ENCODE measurements around the gene GRHL3.

GRHL3 gene

GRCh38 chr1:24294716-24295371, 24.3 kb upstream of the GRHL3 start:
- no peak for DNase-seq (ENCODE audit: extremely low spot score)
- POLR2A ChIA-PET, result interaction anchor here (0.7 to 0.8 kb wide), 2 partner anchors 57 to 98 kb away, joined by 3 read pairs; no protein-coding TSS in a partner anchor

GRCh38 chr1:24295535-24295934, 23.6 kb upstream of the GRHL3 start:
- no peak for TF ChIP-seq ZNF384 (IDR thresholded peaks at IDR 0.05)
- TF ChIP-seq PKNOX1 (IDR thresholded peaks at IDR 0.05), result no peak
- no peak for TF ChIP-seq BHLHE40 (IDR thresholded peaks at IDR 0.05; ENCODE audit: borderline replicate concordance)
- no peak for TF ChIP-seq HDGF (IDR thresholded peaks at IDR 0.05; ENCODE audit: borderline replicate concordance)
- no peak for TF ChIP-seq L3MBTL2 (conservative IDR thresholded peaks at IDR 0.05)
- no peak for TF ChIP-seq SP1 (IDR thresholded peaks at IDR 0.05)
- TF ChIP-seq LEF1 (IDR thresholded peaks at IDR 0.05; ENCODE audit: borderline replicate concordance), result no peak
- no peak for TF ChIP-seq FOXA1 (IDR thresholded peaks at IDR 0.05)
- TF ChIP-seq CTBP1 (IDR thresholded peaks at IDR 0.05; ENCODE audit: borderline replicate concordance), result no peak
- no peak for TF ChIP-seq FOXM1 (IDR thresholded peaks at IDR 0.05; ENCODE audit: borderline replicate concordance)
- CTCF ChIA-PET, result interaction anchor here (1.0 to 1.4 kb wide), 2 partner anchors 96 to 97 kb away, joined by 3 to 7 read pairs; no protein-coding TSS in a partner anchor
- POLR2A ChIA-PET, result interaction anchor here (2.5 kb wide), 1 partner anchor 26 kb away, joined by 8 read pairs; no protein-coding TSS in a partner anchor
- no peak for DNase-seq (ENCODE audit: extremely low spot score)

More at GRCh38 chr1:24294716-24295371, 24.3 kb upstream of the GRHL3 start:
- CTCF ChIA-PET, result interaction anchor here (1.0 to 1.4 kb wide), 3 partner anchors 11 to 97 kb away, joined by 3 to 7 read pairs (median 4); no protein-coding TSS in a partner anchor
- TF ChIP-seq TARDBP (IDR thresholded peaks at IDR 0.05) (no peak), L3MBTL2 (conservative IDR thresholded peaks at IDR 0.05) (no peak), SUZ12 (IDR thresholded peaks at IDR 0.05) (no peak), SP1 (IDR thresholded peaks at IDR 0.05) (no peak), FOXK2 (IDR thresholded peaks at IDR 0.05) (no peak), ELF4 (IDR thresholded peaks at IDR 0.05) (no peak)

GRCh38 chr1:24297187-24297851, 21.8 kb upstream of the GRHL3 start:
- ChIA-PET POLR2A (interaction anchor here (2.5 kb wide), 1 partner anchor 25 kb away, joined by 8 read pairs; no protein-coding TSS in a partner anchor), CTCF (interaction anchor here (0.6 to 0.7 kb wide), 2 partner anchors 14 to 15 kb away, joined by 3 read pairs; no protein-coding TSS in a partner anchor)

GRCh38 chr1:24297852-24298232, 21.3 kb upstream of the GRHL3 start:
- CTCF ChIA-PET, result interaction anchor here (0.7 kb wide), 1 partner anchor 15 kb away, joined by 3 read pairs; no protein-coding TSS in a partner anchor
- POLR2A ChIA-PET, result interaction anchor here (2.5 kb wide), 1 partner anchor 24 kb away, joined by 8 read pairs; no protein-coding TSS in a partner anchor
- TF ChIP-seq BHLHE40 (IDR thresholded peaks at IDR 0.05; ENCODE audit: borderline replicate concordance) (no peak), LEF1 (IDR thresholded peaks at IDR 0.05; ENCODE audit: borderline replicate concordance) (no peak), SUZ12 (IDR thresholded peaks at IDR 0.05) (no peak), NFRKB (IDR thresholded peaks at IDR 0.05) (no peak)
- DNase-seq (ENCODE audit: extremely low spot score), result no peak

More at GRCh38 chr1:24297187-24297851, 21.8 kb upstream of the GRHL3 start:
- TF ChIP-seq PKNOX1 (IDR thresholded peaks at IDR 0.05), result no peak
- TF ChIP-seq CTBP1 (IDR thresholded peaks at IDR 0.05; ENCODE audit: borderline replicate concordance), result no peak
- no peak for TF ChIP-seq SP1 (IDR thresholded peaks at IDR 0.05)
- TF ChIP-seq TARDBP (IDR thresholded peaks at IDR 0.05), result no peak
- TF ChIP-seq NFRKB (IDR thresholded peaks at IDR 0.05), result no peak
- no peak for TF ChIP-seq LEF1 (IDR thresholded peaks at IDR 0.05; ENCODE audit: borderline replicate concordance)
- no peak for TF ChIP-seq BHLHE40 (IDR thresholded peaks at IDR 0.05; ENCODE audit: borderline replicate concordance)
- TF ChIP-seq ZNF384 (IDR thresholded peaks at IDR 0.05), result no peak
- TF ChIP-seq HDGF (IDR thresholded peaks at IDR 0.05; ENCODE audit: borderline replicate concordance), result no peak
- TF ChIP-seq FOXA1 (IDR thresholded peaks at IDR 0.05), result no peak
- TF ChIP-seq ELF4 (IDR thresholded peaks at IDR 0.05), result no peak
- no peak for TF ChIP-seq SUZ12 (IDR thresholded peaks at IDR 0.05)
- DNase-seq (ENCODE audit: extremely low spot score), result no peak

GRCh38 chr1:24298606-24299005, 20.6 kb upstream of the GRHL3 start:
- CTCF ChIA-PET, result no interaction called here
- DNase-seq (ENCODE audit: extremely low spot score), result no peak
- POLR2A ChIA-PET, result interaction anchor here (1.4 kb wide), 1 partner anchor 23 kb away, joined by 4 read pairs; no protein-coding TSS in a partner anchor
- TF ChIP-seq BHLHE40 (IDR thresholded peaks at IDR 0.05; ENCODE audit: borderline replicate concordance) (no peak), FOXM1 (IDR thresholded peaks at IDR 0.05; ENCODE audit: borderline replicate concordance) (no peak), SP1 (IDR thresholded peaks at IDR 0.05) (no peak), TARDBP (IDR thresholded peaks at IDR 0.05) (no peak), L3MBTL2 (conservative IDR thresholded peaks at IDR 0.05) (no peak), SUZ12 (IDR thresholded peaks at IDR 0.05) (no peak), ELF4 (IDR thresholded peaks at IDR 0.05) (no peak), ZNF384 (IDR thresholded peaks at IDR 0.05) (no peak), NFRKB (IDR thresholded peaks at IDR 0.05) (no peak), ARNT (IDR thresholded peaks at IDR 0.05) (no peak), FOXK2 (IDR thresholded peaks at IDR 0.05) (no peak), CTBP1 (IDR thresholded peaks at IDR 0.05; ENCODE audit: borderline replicate concordance) (no peak), HDGF (IDR thresholded peaks at IDR 0.05; ENCODE audit: borderline replicate concordance) (no peak), FOXA1 (IDR thresholded peaks at IDR 0.05) (no peak), LEF1 (IDR thresholded peaks at IDR 0.05; ENCODE audit: borderline replicate concordance) (no peak), PKNOX1 (IDR thresholded peaks at IDR 0.05) (no peak)

GRCh38 chr1:24299901-24300300, 19.3 kb upstream of the GRHL3 start:
- no peak for DNase-seq (ENCODE audit: extremely low spot score)
- TF ChIP-seq PKNOX1 (IDR thresholded peaks at IDR 0.05) (no peak), FOXA1 (IDR thresholded peaks at IDR 0.05) (no peak), NFRKB (IDR thresholded peaks at IDR 0.05) (no peak), LEF1 (IDR thresholded peaks at IDR 0.05; ENCODE audit: borderline replicate concordance) (no peak), SUZ12 (IDR thresholded peaks at IDR 0.05) (no peak), ZNF384 (IDR thresholded peaks at IDR 0.05) (no peak), ARNT (IDR thresholded peaks at IDR 0.05) (no peak)
- ChIA-PET CTCF (no interaction called here), POLR2A (no interaction called here)
